ENCODE measurements around the gene MEIKIN.

- TF ChIP-seq, protein P1, sequence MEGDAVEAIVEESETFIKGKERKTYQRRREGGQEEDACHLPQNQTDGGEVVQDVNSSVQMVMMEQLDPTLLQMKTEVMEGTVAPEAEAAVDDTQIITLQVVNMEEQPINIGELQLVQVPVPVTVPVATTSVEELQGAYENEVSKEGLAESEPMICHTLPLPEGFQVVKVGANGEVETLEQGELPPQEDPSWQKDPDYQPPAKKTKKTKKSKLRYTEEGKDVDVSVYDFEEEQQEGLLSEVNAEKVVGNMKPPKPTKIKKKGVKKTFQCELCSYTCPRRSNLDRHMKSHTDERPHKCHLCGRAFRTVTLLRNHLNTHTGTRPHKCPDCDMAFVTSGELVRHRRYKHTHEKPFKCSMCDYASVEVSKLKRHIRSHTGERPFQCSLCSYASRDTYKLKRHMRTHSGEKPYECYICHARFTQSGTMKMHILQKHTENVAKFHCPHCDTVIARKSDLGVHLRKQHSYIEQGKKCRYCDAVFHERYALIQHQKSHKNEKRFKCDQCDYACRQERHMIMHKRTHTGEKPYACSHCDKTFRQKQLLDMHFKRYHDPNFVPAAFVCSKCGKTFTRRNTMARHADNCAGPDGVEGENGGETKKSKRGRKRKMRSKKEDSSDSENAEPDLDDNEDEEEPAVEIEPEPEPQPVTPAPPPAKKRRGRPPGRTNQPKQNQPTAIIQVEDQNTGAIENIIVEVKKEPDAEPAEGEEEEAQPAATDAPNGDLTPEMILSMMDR (IDR thresholded peaks at IDR 0.05; ENCODE audit: extremely low read depth in 1 of 2, insufficient read depth in 1 of 2, low read depth in 1 of 2, low read length in 2 of 2), result no peak
- no peak for TF ChIP-seq POLR2A (IDR thresholded peaks at IDR 0.05; ENCODE audit: low read depth, low read length)
- TF ChIP-seq EZH2 (IDR thresholded peaks at IDR 0.05; ENCODE audit: borderline replicate concordance, low read depth, low read length, severe bottlenecking), result no peak
Measured at GRCh38 chr5:131877873-131878272, 67.6 kb downstream of the MEIKIN start.

All from endothelial cell of umbilical vein (primary cell).